Activated naive CD4-positive, alpha-beta T cell treated with anti-CD3 and anti-CD28 coated beads, Interleukin-2, amount 50 U/mL, for 24 hours (primary cell): Measurements from ENCODE around the gene CCL20.

Experiments
- H3K27ac Mint-ChIP-seq: one replicate; pipeline ENCODE4 v1.8.0; 2021; ENCODE audit warnings: mild to moderate bottlenecking, mixed read lengths
- H3K27me3 Mint-ChIP-seq: one replicate; pipeline ENCODE4 v1.8.0; 2021; ENCODE audit warnings: mixed read lengths
- H3K36me3 Mint-ChIP-seq: one replicate; pipeline ENCODE4 v1.8.0; 2021; ENCODE audit warnings: mixed read lengths
- H3K4me1 Mint-ChIP-seq: one replicate; pipeline ENCODE4 v1.8.0; 2021; ENCODE audit warnings: mixed read lengths
- H3K4me3 Mint-ChIP-seq: one replicate; pipeline ENCODE4 v1.8.0; 2021; ENCODE audit warnings: mild to moderate bottlenecking, mixed read lengths
- H3K9me3 Mint-ChIP-seq: one replicate; pipeline ENCODE4 v1.8.0; 2021; ENCODE audit warnings: mixed read lengths

Gene CCL20

GRCh38 chr2:227848146-227848545 lies 34.5 kb downstream of the CCL20 start:
- Mint-ChIP-seq H3K9me3 (no peaks in the 10 kb centered on the region), H3K4me3 (no peak overlapping the region), H3K27me3 (no peaks in the 10 kb centered on the region), H3K36me3 (no peaks in the 10 kb centered on the region), H3K4me1 (no peaks in the 10 kb centered on the region), H3K27ac (no peak overlapping the region)

GRCh38 chr2:227848586-227848985 lies 34.9 kb downstream of the CCL20 start:
- no peak overlapping the region for H3K4me3 Mint-ChIP-seq
- no peaks in the 10 kb centered on the region for H3K36me3 Mint-ChIP-seq
- no peaks in the 10 kb centered on the region for H3K4me1 Mint-ChIP-seq
- no peak overlapping the region for H3K27ac Mint-ChIP-seq
- no peaks in the 10 kb centered on the region for H3K9me3 Mint-ChIP-seq
- H3K27me3 Mint-ChIP-seq = peaks cover under 1% of the 10 kb centered on the region

GRCh38 chr2:227849906-227850305 lies 36.3 kb downstream of the CCL20 start:
- H3K27me3 Mint-ChIP-seq = peaks cover 3% of the 10 kb centered on the region
- H3K9me3 Mint-ChIP-seq = no peaks in the 10 kb centered on the region
- H3K4me1 Mint-ChIP-seq = no peaks in the 10 kb centered on the region
- no peak overlapping the region for H3K4me3 Mint-ChIP-seq
- no peak overlapping the region for H3K27ac Mint-ChIP-seq
- H3K36me3 Mint-ChIP-seq = no peaks in the 10 kb centered on the region

- H3K4me1 Mint-ChIP-seq = no peaks in the 10 kb centered on the region
- no peak overlapping the region for H3K4me3 Mint-ChIP-seq
- H3K27me3 Mint-ChIP-seq = peaks cover 4% of the 10 kb centered on the region
- no peaks in the 10 kb centered on the region for H3K36me3 Mint-ChIP-seq
- no peaks in the 10 kb centered on the region for H3K9me3 Mint-ChIP-seq
- H3K27ac Mint-ChIP-seq = no peak overlapping the region
Observed at GRCh38 chr2:227853204-227853629, 39.6 kb downstream of the CCL20 start.

- no peak overlapping the region for H3K4me3 Mint-ChIP-seq
- no peaks in the 10 kb centered on the region for H3K9me3 Mint-ChIP-seq
- no peaks in the 10 kb centered on the region for H3K4me1 Mint-ChIP-seq
- no peak overlapping the region for H3K27ac Mint-ChIP-seq
- H3K27me3 Mint-ChIP-seq = peaks cover 4% of the 10 kb centered on the region
- H3K36me3 Mint-ChIP-seq = no peaks in the 10 kb centered on the region
Observed at GRCh38 chr2:227853765-227854271, 40.2 kb downstream of the CCL20 start.

- no peaks in the 10 kb centered on the region for H3K36me3 Mint-ChIP-seq
- no peaks in the 10 kb centered on the region for H3K9me3 Mint-ChIP-seq
- no peak overlapping the region for H3K27ac Mint-ChIP-seq
- no peaks in the 10 kb centered on the region for H3K4me1 Mint-ChIP-seq
- H3K4me3 Mint-ChIP-seq = no peak overlapping the region
- H3K27me3 Mint-ChIP-seq = peaks cover 4% of the 10 kb centered on the region
Observed at GRCh38 chr2:227855440-227855839, 41.8 kb downstream of the CCL20 start.

GRCh38 chr2:227856697-227857096 lies 43.1 kb downstream of the CCL20 start:
- H3K36me3 Mint-ChIP-seq = no peaks in the 10 kb centered on the region
- H3K9me3 Mint-ChIP-seq = no peaks in the 10 kb centered on the region
- H3K27ac Mint-ChIP-seq = no peak overlapping the region
- no peak overlapping the region for H3K4me3 Mint-ChIP-seq
- H3K27me3 Mint-ChIP-seq = peaks cover 4% of the 10 kb centered on the region
- no peaks in the 10 kb centered on the region for H3K4me1 Mint-ChIP-seq

GRCh38 chr2:227860221-227860641 lies 46.6 kb downstream of the CCL20 start:
- H3K9me3 Mint-ChIP-seq = no peaks in the 10 kb centered on the region
- H3K4me1 Mint-ChIP-seq = no peaks in the 10 kb centered on the region
- no peaks in the 10 kb centered on the region for H3K36me3 Mint-ChIP-seq
- peaks cover 1% of the 10 kb centered on the region for H3K27me3 Mint-ChIP-seq
- no peak overlapping the region for H3K27ac Mint-ChIP-seq
- H3K4me3 Mint-ChIP-seq = no peak overlapping the region

- Mint-ChIP-seq H3K36me3 (no peaks in the 10 kb centered on the region), H3K4me3 (no peak overlapping the region), H3K27me3 (no peaks in the 10 kb centered on the region), H3K27ac (no peak overlapping the region), H3K9me3 (no peaks in the 10 kb centered on the region), H3K4me1 (no peaks in the 10 kb centered on the region)
Observed at GRCh38 chr2:227861011-227861410, 47.4 kb downstream of the CCL20 start.

- no peaks in the 10 kb centered on the region for H3K36me3 Mint-ChIP-seq
- H3K27ac Mint-ChIP-seq = no peak overlapping the region
- no peak overlapping the region for H3K4me3 Mint-ChIP-seq
- no peaks in the 10 kb centered on the region for H3K4me1 Mint-ChIP-seq
- H3K9me3 Mint-ChIP-seq = no peaks in the 10 kb centered on the region
- no peaks in the 10 kb centered on the region for H3K27me3 Mint-ChIP-seq
Observed at GRCh38 chr2:227862227-227862740, 48.6 kb downstream of the CCL20 start.

- no peaks in the 10 kb centered on the region for H3K4me1 Mint-ChIP-seq
- no peaks in the 10 kb centered on the region for H3K27me3 Mint-ChIP-seq
- H3K9me3 Mint-ChIP-seq = no peaks in the 10 kb centered on the region
- H3K27ac Mint-ChIP-seq = no peak overlapping the region
- H3K36me3 Mint-ChIP-seq = no peaks in the 10 kb centered on the region
- no peak overlapping the region for H3K4me3 Mint-ChIP-seq
Observed at GRCh38 chr2:227862741-227863588, 49.3 kb downstream of the CCL20 start.

- Mint-ChIP-seq H3K9me3 (no peaks in the 10 kb centered on the region), H3K4me1 (no peaks in the 10 kb centered on the region), H3K27me3 (peaks cover 2% of the 10 kb centered on the region), H3K27ac (no peak overlapping the region), H3K36me3 (no peaks in the 10 kb centered on the region), H3K4me3 (no peak overlapping the region)
Observed at GRCh38 chr2:227864161-227864756, 50.6 kb downstream of the CCL20 start.

- no peak overlapping the region for H3K27ac Mint-ChIP-seq
- H3K27me3 Mint-ChIP-seq = peaks cover 2% of the 10 kb centered on the region
- no peaks in the 10 kb centered on the region for H3K36me3 Mint-ChIP-seq
- no peaks in the 10 kb centered on the region for H3K4me1 Mint-ChIP-seq
- H3K9me3 Mint-ChIP-seq = no peaks in the 10 kb centered on the region
- no peak overlapping the region for H3K4me3 Mint-ChIP-seq
Observed at GRCh38 chr2:227865291-227865690, 51.6 kb downstream of the CCL20 start.
